ENCODE data around the gene CADPS2. TPM values are rescaled to one million over a fixed set of nuclear protein-coding genes. Genes with fewer than 3 reads are reported as not detected.
"Not testable (repeated sequence)": the region's sequence is repeated elsewhere in the genome, so short reads cannot be mapped to it uniquely, and the experiment has no call there.

The CADPS2 gene
- total and polyA plus RNA-seq, 9 donors, result 4.4 to 11.3 (median 7.4) TPM

GRCh38 chr7:122679813-122680212 lies 206.4 kb downstream of the CADPS2 start:
- Histone ChIP-seq H3K36me3 (ENCODE audit: control insufficient read depth, insufficient read depth, low read length) (no peaks in the 10 kb centered on the region), H3K9me3 (replicated peaks; ENCODE audit: control insufficient read depth, low read depth, low read length) (no peaks in the 10 kb centered on the region), H3K4me3 (ENCODE audit: low read length) (no peak overlapping the region), H3K27me3 (ENCODE audit: control insufficient read depth, insufficient read depth, low read length) (no peaks in the 10 kb centered on the region), H3K27ac (ENCODE audit: low read length) (no peak overlapping the region), H3K4me1 (ENCODE audit: control insufficient read depth, insufficient read depth, low read length) (no peaks in the 10 kb centered on the region)
- WGBS (ENCODE audit: insufficient coverage), result no CpG with 5 or more reads among the region's 1 CpG
- no peak for DNase-seq

DNA sequence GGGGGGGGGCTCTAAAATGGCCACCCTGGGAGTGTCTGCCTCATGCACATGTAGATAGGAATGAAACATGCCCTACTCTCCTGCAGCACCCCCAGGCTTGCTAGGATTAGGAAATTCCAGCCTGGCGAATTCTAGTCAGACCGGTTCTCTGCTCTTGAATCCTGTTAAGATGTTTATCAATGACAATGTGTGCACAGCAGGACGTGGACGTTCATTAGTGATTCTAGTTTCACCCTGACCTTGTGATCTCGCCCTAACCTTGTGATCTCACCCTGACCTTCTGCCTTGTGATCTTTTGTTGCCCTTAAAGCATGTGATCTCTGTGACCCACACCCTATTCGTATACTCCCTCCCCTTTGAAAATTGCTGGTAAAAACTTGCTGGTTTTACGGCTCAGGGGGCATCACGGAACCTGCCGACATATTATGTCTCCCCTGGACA lies 207.0 kb downstream of the CADPS2 start:
- WGBS (ENCODE audit: insufficient coverage), result 62% methylated on average over 7 of the region's 9 CpGs
- not testable (repeated sequence) for H3K27me3 ChIP-seq (ENCODE audit: control insufficient read depth, insufficient read depth, low read length); H3K27ac ChIP-seq (ENCODE audit: low read length); H3K4me3 ChIP-seq (ENCODE audit: low read length); H3K4me1 ChIP-seq (ENCODE audit: control insufficient read depth, insufficient read depth, low read length); H3K36me3 ChIP-seq (ENCODE audit: control insufficient read depth, insufficient read depth, low read length); H3K9me3 ChIP-seq (replicated peaks; ENCODE audit: control insufficient read depth, low read depth, low read length); DNase-seq

DNA sequence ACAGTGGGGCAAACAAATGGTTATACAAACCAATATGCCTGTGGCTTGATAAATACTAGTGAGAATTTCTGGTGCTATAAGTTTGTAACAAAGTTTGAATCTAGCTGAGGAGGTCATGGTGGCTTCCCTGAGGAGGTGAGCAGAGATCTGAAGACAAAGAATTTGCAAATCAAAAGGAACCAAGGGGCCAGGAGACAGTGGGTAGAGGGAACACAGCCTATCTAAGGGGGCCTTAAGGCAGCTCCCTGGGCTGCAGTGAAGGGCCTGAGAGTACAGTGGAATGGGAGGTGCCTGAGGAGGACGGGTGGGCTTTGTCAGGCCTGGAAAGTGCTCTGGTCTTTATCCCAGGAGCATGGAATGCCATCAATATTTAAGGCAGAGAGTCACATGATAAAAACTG lies 209.1 kb downstream of the CADPS2 start:
- WGBS (ENCODE audit: insufficient coverage), result no CpG with 5 or more reads among the region's 1 CpG
- Histone ChIP-seq H3K27me3 (ENCODE audit: control insufficient read depth, insufficient read depth, low read length) (no peaks in the 10 kb centered on the region), H3K4me3 (ENCODE audit: low read length) (no peak overlapping the region), H3K4me1 (ENCODE audit: control insufficient read depth, insufficient read depth, low read length) (peaks cover 4% of the 10 kb centered on the region), H3K27ac (ENCODE audit: low read length) (no peak overlapping the region), H3K36me3 (ENCODE audit: control insufficient read depth, insufficient read depth, low read length) (no peaks in the 10 kb centered on the region), H3K9me3 (replicated peaks; ENCODE audit: control insufficient read depth, low read depth, low read length) (no peaks in the 10 kb centered on the region)
- no peak for DNase-seq

GRCh38 chr7:122676466-122676865 lies 209.8 kb downstream of the CADPS2 start:
- 83% methylated on average over 1 of the region's 2 CpGs for WGBS (ENCODE audit: insufficient coverage)
- Histone ChIP-seq H3K36me3 (ENCODE audit: control insufficient read depth, insufficient read depth, low read length) (no peaks in the 10 kb centered on the region), H3K9me3 (replicated peaks; ENCODE audit: control insufficient read depth, low read depth, low read length) (no peaks in the 10 kb centered on the region), H3K4me1 (ENCODE audit: control insufficient read depth, insufficient read depth, low read length) (peaks cover 4% of the 10 kb centered on the region), H3K27ac (ENCODE audit: low read length) (no peak overlapping the region), H3K27me3 (ENCODE audit: control insufficient read depth, insufficient read depth, low read length) (no peaks in the 10 kb centered on the region), H3K4me3 (ENCODE audit: low read length) (no peak overlapping the region)
- DNase-seq, result no peak

- peaks cover 4% of the 10 kb centered on the region for H3K4me1 ChIP-seq (ENCODE audit: control insufficient read depth, insufficient read depth, low read length)
- no peaks in the 10 kb centered on the region for H3K9me3 ChIP-seq (replicated peaks; ENCODE audit: control insufficient read depth, low read depth, low read length)
- H3K36me3 ChIP-seq (ENCODE audit: control insufficient read depth, insufficient read depth, low read length), result no peaks in the 10 kb centered on the region
- no peak for DNase-seq
- no peak overlapping the region for H3K27ac ChIP-seq (ENCODE audit: low read length)
- WGBS (ENCODE audit: insufficient coverage), result no CpG with 5 or more reads among the region's 7 CpGs
- H3K27me3 ChIP-seq (ENCODE audit: control insufficient read depth, insufficient read depth, low read length), result no peaks in the 10 kb centered on the region
- H3K4me3 ChIP-seq (ENCODE audit: low read length), result no peak overlapping the region
These were observed 210.6 kb downstream of the CADPS2 start for GRCh38 chr7:122675621-122676020.

DNA sequence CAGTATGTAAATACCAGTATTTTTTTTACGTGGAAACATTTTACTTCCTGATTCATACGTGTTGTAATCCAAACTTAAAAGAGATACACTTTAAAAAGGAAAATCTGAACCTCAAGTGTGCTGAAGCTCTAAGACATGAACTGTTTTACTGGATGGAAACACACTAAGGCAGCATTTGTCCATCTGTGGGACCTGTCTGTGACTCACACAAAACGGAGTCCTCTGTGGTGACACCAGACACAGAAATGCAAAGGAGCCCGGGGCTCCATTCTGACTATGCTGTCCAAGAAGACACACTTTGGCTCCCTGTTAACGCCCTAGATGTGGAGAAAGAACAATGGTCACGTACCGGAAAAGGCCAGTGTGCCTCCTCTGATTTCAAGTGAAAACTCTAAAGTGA lies 211.2 kb downstream of the CADPS2 start:
- 85% methylated on average over 3 of the region's 7 CpGs for WGBS (ENCODE audit: insufficient coverage)
- Histone ChIP-seq H3K27ac (ENCODE audit: low read length) (no peak overlapping the region), H3K4me3 (ENCODE audit: low read length) (no peak overlapping the region), H3K4me1 (ENCODE audit: control insufficient read depth, insufficient read depth, low read length) (peaks cover 4% of the 10 kb centered on the region), H3K9me3 (replicated peaks; ENCODE audit: control insufficient read depth, low read depth, low read length) (no peaks in the 10 kb centered on the region), H3K27me3 (ENCODE audit: control insufficient read depth, insufficient read depth, low read length) (no peaks in the 10 kb centered on the region), H3K36me3 (ENCODE audit: control insufficient read depth, insufficient read depth, low read length) (no peaks in the 10 kb centered on the region)
- DNase-seq, result peak; percentile 32

DNA sequence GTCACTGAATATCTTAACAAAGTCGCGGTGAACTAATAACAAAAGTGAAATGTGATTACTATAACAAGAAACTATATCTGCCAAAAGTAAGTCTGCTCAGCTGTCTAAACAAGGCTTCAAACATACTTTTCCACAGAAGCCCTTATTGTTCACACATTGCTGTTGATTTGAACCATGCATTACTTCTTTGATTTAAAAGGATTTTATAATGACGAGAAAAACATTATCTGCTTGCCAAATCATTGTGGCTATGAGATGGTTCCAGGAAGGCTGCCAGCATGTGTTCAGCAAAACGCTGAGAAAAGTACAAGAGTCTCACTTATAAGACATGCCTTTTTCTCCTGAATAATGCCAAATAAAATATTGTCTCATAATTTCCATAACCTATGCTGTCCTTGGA lies 211.8 kb downstream of the CADPS2 start:
- H3K27me3 ChIP-seq (ENCODE audit: control insufficient read depth, insufficient read depth, low read length), result no peaks in the 10 kb centered on the region
- no CpG with 5 or more reads among the region's 4 CpGs for WGBS (ENCODE audit: insufficient coverage)
- H3K27ac ChIP-seq (ENCODE audit: low read length), result no peak overlapping the region
- no peak overlapping the region for H3K4me3 ChIP-seq (ENCODE audit: low read length)
- peaks cover 4% of the 10 kb centered on the region for H3K4me1 ChIP-seq (ENCODE audit: control insufficient read depth, insufficient read depth, low read length)
- peak; percentile 75 for DNase-seq
- H3K36me3 ChIP-seq (ENCODE audit: control insufficient read depth, insufficient read depth, low read length), result no peaks in the 10 kb centered on the region
- H3K9me3 ChIP-seq (replicated peaks; ENCODE audit: control insufficient read depth, low read depth, low read length), result no peaks in the 10 kb centered on the region

DNA sequence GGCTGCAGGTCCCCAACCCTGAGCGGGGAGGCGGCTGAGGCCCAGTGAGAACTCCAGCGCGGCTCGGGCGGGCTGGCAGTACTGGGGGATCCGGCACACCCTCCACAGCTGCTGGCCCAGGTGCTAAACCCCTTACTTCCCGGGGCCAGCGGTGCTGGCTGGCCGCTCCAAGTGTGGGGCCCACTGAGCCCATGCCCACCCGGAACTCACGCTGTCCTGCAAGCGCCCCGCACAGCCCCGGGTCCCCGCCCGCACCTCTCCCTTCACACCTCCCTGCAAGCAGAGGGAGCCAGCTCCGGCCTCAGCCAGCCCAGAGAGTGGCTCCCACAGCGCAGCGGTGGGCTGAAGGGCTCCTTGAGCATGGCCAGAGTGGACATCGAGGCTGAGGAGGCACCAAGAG lies 212.3 kb downstream of the CADPS2 start:
- Histone ChIP-seq H3K27me3 (ENCODE audit: control insufficient read depth, insufficient read depth, low read length) (no peaks in the 10 kb centered on the region), H3K4me3 (ENCODE audit: low read length) (no peak overlapping the region), H3K9me3 (replicated peaks; ENCODE audit: control insufficient read depth, low read depth, low read length) (no peaks in the 10 kb centered on the region), H3K27ac (ENCODE audit: low read length) (no peak overlapping the region), H3K36me3 (ENCODE audit: control insufficient read depth, insufficient read depth, low read length) (no peaks in the 10 kb centered on the region), H3K4me1 (ENCODE audit: control insufficient read depth, insufficient read depth, low read length) (peaks cover 4% of the 10 kb centered on the region)
- 95% methylated on average over 16 of the region's 21 CpGs for WGBS (ENCODE audit: insufficient coverage)
- DNase-seq, result no peak

DNA sequence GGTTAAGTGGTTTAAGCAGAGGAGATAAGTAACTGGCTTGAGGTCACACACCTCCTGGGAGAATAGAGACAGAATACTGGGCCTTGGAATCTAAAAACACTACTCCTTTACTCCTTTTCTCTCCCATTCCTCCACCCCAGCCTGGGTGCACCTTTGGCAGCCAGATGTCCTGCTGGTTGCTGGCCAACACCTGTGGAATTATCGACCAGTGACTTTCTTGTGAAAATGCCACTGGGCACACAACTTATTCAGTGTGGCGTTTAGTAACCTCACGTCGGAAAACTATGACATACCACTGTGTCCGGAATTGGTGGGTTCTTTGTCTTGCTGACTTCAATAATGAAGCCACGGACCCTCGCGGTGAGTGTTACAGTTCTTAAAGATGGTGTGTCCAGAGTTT lies 213.7 kb downstream of the CADPS2 start:
- no peak for DNase-seq
- Histone ChIP-seq H3K27ac (ENCODE audit: low read length) (no peak overlapping the region), H3K4me3 (ENCODE audit: low read length) (no peak overlapping the region), H3K36me3 (ENCODE audit: control insufficient read depth, insufficient read depth, low read length) (no peaks in the 10 kb centered on the region), H3K27me3 (ENCODE audit: control insufficient read depth, insufficient read depth, low read length) (no peaks in the 10 kb centered on the region), H3K4me1 (ENCODE audit: control insufficient read depth, insufficient read depth, low read length) (peaks cover 4% of the 10 kb centered on the region), H3K9me3 (replicated peaks; ENCODE audit: control insufficient read depth, low read depth, low read length) (no peaks in the 10 kb centered on the region)
- WGBS (ENCODE audit: insufficient coverage), result 93% methylated on average over 8 of the region's 8 CpGs

GRCh38 chr7:122663733-122664132 lies 222.5 kb downstream of the CADPS2 start:
- no peak for DNase-seq
- no CpG with 5 or more reads among the region's 2 CpGs for WGBS (ENCODE audit: insufficient coverage)
- Histone ChIP-seq H3K4me1 (ENCODE audit: control insufficient read depth, insufficient read depth, low read length) (no peaks in the 10 kb centered on the region), H3K9me3 (replicated peaks; ENCODE audit: control insufficient read depth, low read depth, low read length) (no peaks in the 10 kb centered on the region), H3K36me3 (ENCODE audit: control insufficient read depth, insufficient read depth, low read length) (no peaks in the 10 kb centered on the region), H3K27ac (ENCODE audit: low read length) (no peak overlapping the region), H3K4me3 (ENCODE audit: low read length) (no peak overlapping the region), H3K27me3 (ENCODE audit: control insufficient read depth, insufficient read depth, low read length) (no peaks in the 10 kb centered on the region)

- no peak for DNase-seq
- Histone ChIP-seq H3K4me3 (ENCODE audit: low read length) (no peak overlapping the region), H3K4me1 (ENCODE audit: control insufficient read depth, insufficient read depth, low read length) (no peaks in the 10 kb centered on the region), H3K27me3 (ENCODE audit: control insufficient read depth, insufficient read depth, low read length) (no peaks in the 10 kb centered on the region), H3K27ac (ENCODE audit: low read length) (no peak overlapping the region), H3K9me3 (replicated peaks; ENCODE audit: control insufficient read depth, low read depth, low read length) (no peaks in the 10 kb centered on the region), H3K36me3 (ENCODE audit: control insufficient read depth, insufficient read depth, low read length) (no peaks in the 10 kb centered on the region)
- no CpG with 5 or more reads among the region's 2 CpGs for WGBS (ENCODE audit: insufficient coverage)
These were observed 227.4 kb downstream of the CADPS2 start for GRCh38 chr7:122658856-122659255.
